ENCODE results near the gene MTX1.

DNA sequence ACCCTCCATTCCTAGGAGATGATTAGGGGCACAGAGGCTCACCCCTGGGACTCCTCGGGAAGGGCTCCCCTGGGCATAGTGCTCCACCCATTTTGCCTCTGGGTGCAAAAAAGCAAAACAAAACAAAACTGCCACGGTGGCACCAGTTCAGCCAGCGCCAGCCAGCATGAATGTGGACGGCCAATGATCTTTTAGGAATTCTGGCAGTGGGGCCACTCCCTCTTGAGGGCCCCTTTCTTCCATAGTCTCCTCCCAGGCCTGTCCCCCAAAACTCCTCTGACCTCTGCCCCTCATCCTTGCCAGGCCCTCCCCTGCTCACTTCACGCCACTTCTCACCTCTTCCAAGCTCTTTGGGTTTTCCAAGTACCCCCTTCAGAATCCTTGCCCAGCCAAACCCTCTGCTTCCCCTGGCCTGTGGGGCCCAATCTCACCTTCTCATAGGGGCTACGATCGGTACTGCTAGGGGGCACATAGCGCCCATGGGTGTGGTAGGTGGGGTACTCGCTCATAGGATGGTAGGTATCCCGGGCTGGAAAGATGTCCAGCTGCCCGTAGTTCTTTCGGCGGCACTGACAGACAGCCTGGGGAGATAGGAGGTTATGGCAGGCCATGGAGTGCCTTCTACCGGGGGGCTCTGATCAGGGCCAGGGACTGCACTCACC is 21.6 kb upstream of the MTX1 start:
- TF ChIP-seq, protein P1, sequence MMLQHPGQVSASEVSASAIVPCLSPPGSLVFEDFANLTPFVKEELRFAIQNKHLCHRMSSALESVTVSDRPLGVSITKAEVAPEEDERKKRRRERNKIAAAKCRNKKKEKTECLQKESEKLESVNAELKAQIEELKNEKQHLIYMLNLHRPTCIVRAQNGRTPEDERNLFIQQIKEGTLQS (IDR thresholded peaks at IDR 0.05) = no peak
- TF ChIP-seq, protein P2, sequence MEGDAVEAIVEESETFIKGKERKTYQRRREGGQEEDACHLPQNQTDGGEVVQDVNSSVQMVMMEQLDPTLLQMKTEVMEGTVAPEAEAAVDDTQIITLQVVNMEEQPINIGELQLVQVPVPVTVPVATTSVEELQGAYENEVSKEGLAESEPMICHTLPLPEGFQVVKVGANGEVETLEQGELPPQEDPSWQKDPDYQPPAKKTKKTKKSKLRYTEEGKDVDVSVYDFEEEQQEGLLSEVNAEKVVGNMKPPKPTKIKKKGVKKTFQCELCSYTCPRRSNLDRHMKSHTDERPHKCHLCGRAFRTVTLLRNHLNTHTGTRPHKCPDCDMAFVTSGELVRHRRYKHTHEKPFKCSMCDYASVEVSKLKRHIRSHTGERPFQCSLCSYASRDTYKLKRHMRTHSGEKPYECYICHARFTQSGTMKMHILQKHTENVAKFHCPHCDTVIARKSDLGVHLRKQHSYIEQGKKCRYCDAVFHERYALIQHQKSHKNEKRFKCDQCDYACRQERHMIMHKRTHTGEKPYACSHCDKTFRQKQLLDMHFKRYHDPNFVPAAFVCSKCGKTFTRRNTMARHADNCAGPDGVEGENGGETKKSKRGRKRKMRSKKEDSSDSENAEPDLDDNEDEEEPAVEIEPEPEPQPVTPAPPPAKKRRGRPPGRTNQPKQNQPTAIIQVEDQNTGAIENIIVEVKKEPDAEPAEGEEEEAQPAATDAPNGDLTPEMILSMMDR (IDR thresholded peaks at IDR 0.05 in 2 of 3, conservative IDR thresholded peaks at IDR 0.05 in 1 of 3; ENCODE audit: borderline replicate concordance in 1 of 3, insufficient read depth in 1 of 3, low read depth in 2 of 3, low read length in 2 of 3) = no peak
- TF ChIP-seq RAD21 (IDR thresholded peaks at IDR 0.05; ENCODE audit: low read depth) = no peak
